ENCODE measurements around the gene GLYATL3.

- TF ChIP-seq ZNF8 (CRISPR knock-in tag; IDR thresholded peaks at IDR 0.05) (no peak), OSR1 (CRISPR knock-in tag; IDR thresholded peaks at IDR 0.05) (no peak), RARB (CRISPR knock-in tag; IDR thresholded peaks at IDR 0.05) (no peak), PATZ1 (CRISPR knock-in tag; IDR thresholded peaks at IDR 0.05; ENCODE audit: borderline replicate concordance) (no peak), GLIS3 (CRISPR knock-in tag; IDR thresholded peaks at IDR 0.05) (no peak), ZFP30 (CRISPR knock-in tag; IDR thresholded peaks at IDR 0.05) (no peak), BACH2 (CRISPR knock-in tag; IDR thresholded peaks at IDR 0.05; ENCODE audit: borderline replicate concordance) (no peak), ZNF70 (CRISPR knock-in tag; IDR thresholded peaks at IDR 0.05) (no peak), CSRNP3 (CRISPR knock-in tag; IDR thresholded peaks at IDR 0.05) (no peak)
Observed at GRCh38 chr6:49565855-49566254, 66.1 kb downstream of the GLYATL3 start.

Data from SK-N-SH treated with all-trans-retinoic acid at 6 μM for 48 hours (cell line).